H1 (cell line): ENCODE measurements around the gene TTPAL. TPM values are rescaled to one million over a fixed set of nuclear protein-coding genes. Genes with fewer than 3 reads are reported as not detected.

Experiments used
- BCL11A ChIP-seq, 2 experiments: IDR thresholded peaks; one replicate each; pipeline ENCODE4 v1.6.1; 2011; ENCODE audit warnings: low read depth in 2 of 2, low read length in 2 of 2, mild to moderate bottlenecking in 2 of 2
- EP300 ChIP-seq, 2 experiments: IDR thresholded peaks; 1 replicate in 1 of 2; 2 replicates in 1 of 2; pipeline ENCODE4 v1.6.1; 2011 to 2012; ENCODE audit warnings: low read depth in 2 of 2, low read length in 2 of 2, mild to moderate bottlenecking in 2 of 2, borderline replicate concordance in 1 of 2, inconsistent platforms in 1 of 2, moderate library complexity in 1 of 2
- FOSL1 ChIP-seq: IDR thresholded peaks from 2 replicates; pipeline ENCODE4 v1.6.1; 2011; ENCODE audit warnings: mild to moderate bottlenecking, low read depth, low read length, moderate library complexity; ENCODE audit not compliant: insufficient read depth
- NRF1 ChIP-seq: IDR thresholded peaks from 2 replicates; pipeline ENCODE4 v1.6.1; 2011; ENCODE audit warnings: mild to moderate bottlenecking, low read depth, low read length, improper control_type of control experiment
- RBBP5 ChIP-seq: IDR thresholded peaks from 2 replicates; pipeline ENCODE4 v1.7.1; 2012; ENCODE audit warnings: low read depth, mild to moderate bottlenecking, inconsistent platforms, low read length, moderate library complexity, borderline replicate concordance
- RNF2 ChIP-seq: fragments of 200-900, 300-1000 bp; sonication (generic); IDR thresholded peaks from 2 replicates; pipeline ENCODE4 v1.7.1; 2016; ENCODE audit warnings: borderline replicate concordance, low read depth, mild to moderate bottlenecking, antibody characterized with exemption, low read length; ENCODE audit not compliant: poor library complexity, severe bottlenecking; ENCODE audit errors: missing control alignments
- polyA plus RNA-seq, 7 experiments: library from polyadenylated mRNA; depleted of rRNA in 3 of 7; stranded (reverse) in 5 of 7; unstranded in 2 of 7; fragments of >200 nt in 5 of 7; fragments of 200-250 nt in 2 of 7; gene quantifications; 1 replicate in 5 of 7; 2 replicates in 1 of 7; 4 replicates in 1 of 7; pipeline versions ENCODE4 v1.2.1 to v1.2.3, GENCODE V29; 2011 to 2013; ENCODE audit warnings: missing spikeins in 2 of 7, mixed read lengths in 2 of 7
- total RNA-seq: library from RNA; stranded (reverse); fragmentation: NEBNext Ultra II Directional; extraction: Animal tissue kit (Norgen Biotek cat#: 25700); gene quantifications from 2 replicates; pipeline ENCODE4 v1.2.1, GENCODE V29; 2021

TTPAL gene
- total and polyA plus RNA-seq, 2 of the 8 experiments (the other 6 are each of a cell fraction or from before 2014, with no cell fraction given): 2.8 to 14.0 TPM

- TF ChIP-seq EP300 (IDR thresholded peaks at IDR 0.05; ENCODE audit: borderline replicate concordance in 1 of 2, low read depth in 2 of 2, low read length in 2 of 2): no peak
- TF ChIP-seq FOSL1: no peak
- TF ChIP-seq RNF2: no peak
- no peak for TF ChIP-seq NRF1
- TF ChIP-seq RBBP5: no peak
- no peak for TF ChIP-seq BCL11A (IDR thresholded peaks at IDR 0.05; ENCODE audit: low read depth in 2 of 2, low read length in 2 of 2)
These were observed 48.1 kb downstream of the TTPAL start (continued) for GRCh38 chr20:44523746-44524145.
